Endothelial cell of hepatic sinusoid (primary cell): Measurements from ENCODE around the gene JMJD6.
"Not testable (repeated sequence)": the region's sequence is repeated elsewhere in the genome, so short reads cannot be mapped to it uniquely, and the experiment has no call there.

Source experiments
- in situ Hi-C: cut with HindIII; loops from 2 replicates; pipeline ENCODE4 v1.10.0; 2017; ENCODE audit warnings: low sequenced_read_pairs

The JMJD6 gene

DNA sequence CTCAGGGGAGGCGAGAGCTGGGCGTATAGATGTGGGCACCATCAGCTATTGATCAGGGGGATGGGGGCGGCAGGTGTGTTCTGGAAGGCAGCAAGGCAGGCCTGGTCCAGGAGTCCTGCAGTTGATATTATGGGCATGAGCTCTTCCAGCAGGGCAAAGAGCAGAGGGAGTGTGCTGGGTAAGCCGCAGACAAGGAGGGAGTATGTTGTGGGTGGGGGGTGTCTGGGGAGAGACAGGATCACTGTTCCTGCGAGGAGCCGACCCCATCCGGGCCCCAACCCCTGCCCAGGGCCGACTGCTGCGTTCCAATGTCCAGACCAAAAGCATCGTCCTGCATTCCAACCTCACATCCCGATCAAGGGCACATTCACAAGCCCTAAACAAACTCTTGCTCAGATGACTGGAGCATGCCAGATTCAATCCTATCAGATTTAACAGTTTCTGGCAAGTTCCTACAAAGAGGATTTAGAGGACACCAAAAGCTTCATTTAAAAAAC, 24.9 kb downstream of the JMJD6 start:
- in situ Hi-C loops: no loop called here

DNA sequence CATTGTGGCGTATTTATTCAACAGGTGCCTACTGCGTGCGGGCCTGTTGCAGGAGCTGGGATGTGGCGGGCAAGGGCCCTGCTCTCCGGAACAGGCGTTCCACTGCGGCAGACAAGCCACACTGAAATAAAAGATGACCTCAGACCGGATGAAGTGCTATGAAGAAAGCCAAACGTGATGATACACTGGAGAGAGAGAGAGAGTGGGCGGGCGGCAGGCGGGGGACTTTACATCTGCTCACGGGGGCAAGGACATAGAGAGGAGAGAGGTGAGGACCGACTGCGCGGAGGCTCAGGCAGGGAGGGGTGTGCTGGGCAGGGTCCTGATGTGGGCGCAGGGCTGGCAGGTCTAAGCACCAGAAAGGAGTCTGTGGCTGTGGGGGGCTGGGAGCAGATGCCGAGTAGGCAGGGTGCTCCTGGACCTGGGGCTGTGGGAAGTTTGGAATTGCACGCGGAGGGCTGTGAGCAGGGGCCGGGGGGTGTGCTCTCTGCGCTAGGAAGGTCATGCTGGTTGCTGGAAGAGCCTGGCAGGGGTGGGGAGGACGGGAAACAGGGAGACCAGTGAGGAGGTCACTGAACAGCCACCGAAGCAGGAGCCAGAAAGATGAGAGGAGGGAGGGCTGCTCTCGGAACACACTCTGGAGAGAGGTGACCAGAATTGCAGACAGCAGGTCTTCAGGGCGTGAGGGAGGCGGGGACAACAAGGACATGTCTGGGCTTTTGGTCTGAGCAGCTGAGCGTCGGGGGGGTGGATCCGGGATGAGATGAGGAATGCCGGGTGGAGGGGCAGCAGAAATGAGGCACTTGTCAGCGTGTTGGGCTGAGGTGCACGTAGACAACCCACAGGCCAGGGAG, 25.6 kb downstream of the JMJD6 start:
- in situ Hi-C loops: no loop called here

DNA sequence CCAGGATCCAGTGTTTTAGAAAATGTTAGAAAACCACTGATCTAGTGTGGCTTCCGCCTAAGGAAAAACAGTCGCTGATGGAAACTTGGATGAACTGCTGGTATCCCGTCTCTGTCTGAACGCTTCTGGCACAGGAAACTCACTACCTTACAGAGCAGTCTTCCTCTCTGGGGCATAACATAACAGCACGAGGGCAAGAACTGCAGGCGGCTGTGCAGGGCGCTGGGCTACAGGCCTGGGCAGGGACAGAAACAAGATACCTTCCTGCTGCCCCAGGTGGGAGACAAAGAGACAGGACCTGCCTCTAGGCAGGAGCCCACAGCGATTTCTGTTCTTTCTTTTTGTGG, 26.2 kb downstream of the JMJD6 start:
- in situ Hi-C loops: no loop called here

DNA sequence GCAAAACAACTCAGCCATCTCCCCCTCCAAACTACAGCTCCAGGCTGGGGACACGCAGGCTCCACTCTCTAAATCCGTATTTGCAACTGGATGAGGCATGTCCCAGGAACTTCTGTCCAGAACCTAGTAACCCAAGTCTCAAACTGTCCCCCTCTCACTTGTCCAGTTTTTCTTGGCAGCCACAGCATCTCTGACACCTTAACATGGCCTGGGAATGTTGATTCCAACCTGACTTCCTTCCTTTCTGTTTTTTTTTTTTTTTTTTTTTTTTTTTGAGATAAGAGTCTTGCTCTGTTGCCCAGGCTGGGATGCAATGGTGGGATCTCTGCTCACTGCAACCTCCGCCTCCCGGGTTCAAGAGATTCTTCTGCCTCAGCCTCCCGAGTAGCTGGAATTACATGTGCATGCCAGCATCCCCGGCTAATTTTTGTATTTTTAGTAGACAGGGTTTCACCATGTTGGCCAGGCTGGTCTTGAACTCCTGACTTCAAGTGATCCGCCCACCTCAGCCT, 27.9 kb downstream of the JMJD6 start:
- in situ Hi-C loops: not testable (repeated sequence)

DNA sequence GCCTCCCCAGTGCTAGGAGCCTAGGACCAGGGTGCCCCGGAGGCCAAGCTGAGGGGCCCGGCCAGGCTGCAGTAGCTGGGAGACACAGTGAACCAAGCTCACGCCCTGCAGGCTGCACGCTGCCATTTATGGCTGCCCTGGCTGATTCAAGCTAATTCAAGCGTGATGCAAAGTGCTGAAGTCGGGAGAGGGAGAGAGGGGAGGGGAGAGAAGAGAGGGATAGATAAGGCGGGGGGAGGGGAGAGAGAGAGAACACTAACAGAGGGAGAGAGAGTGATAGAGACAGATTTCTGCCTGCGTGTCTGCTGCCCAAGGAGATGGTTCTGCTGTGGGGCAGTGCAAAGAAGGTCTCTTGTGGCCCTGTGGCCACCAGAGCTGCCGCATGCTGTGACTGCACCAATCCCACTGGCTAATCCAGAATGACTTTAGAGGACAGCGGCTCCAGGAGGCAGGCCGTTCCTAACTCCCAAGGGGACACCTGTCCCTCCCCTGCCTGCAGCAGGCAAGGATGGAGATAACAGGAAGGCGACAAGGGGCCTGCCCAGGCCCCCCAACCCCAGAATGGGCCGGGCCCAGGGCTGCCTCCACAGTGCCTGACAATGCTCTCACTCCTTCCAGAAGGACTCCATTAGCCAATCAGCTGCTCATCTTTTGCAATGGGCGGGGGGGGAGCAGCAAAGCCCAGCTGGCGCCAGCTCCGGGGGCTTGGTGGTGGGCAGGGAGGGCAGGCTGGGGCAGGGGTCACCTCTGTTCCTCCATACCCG, 28.5 kb downstream of the JMJD6 start:
- in situ Hi-C loops: no loop called here

DNA sequence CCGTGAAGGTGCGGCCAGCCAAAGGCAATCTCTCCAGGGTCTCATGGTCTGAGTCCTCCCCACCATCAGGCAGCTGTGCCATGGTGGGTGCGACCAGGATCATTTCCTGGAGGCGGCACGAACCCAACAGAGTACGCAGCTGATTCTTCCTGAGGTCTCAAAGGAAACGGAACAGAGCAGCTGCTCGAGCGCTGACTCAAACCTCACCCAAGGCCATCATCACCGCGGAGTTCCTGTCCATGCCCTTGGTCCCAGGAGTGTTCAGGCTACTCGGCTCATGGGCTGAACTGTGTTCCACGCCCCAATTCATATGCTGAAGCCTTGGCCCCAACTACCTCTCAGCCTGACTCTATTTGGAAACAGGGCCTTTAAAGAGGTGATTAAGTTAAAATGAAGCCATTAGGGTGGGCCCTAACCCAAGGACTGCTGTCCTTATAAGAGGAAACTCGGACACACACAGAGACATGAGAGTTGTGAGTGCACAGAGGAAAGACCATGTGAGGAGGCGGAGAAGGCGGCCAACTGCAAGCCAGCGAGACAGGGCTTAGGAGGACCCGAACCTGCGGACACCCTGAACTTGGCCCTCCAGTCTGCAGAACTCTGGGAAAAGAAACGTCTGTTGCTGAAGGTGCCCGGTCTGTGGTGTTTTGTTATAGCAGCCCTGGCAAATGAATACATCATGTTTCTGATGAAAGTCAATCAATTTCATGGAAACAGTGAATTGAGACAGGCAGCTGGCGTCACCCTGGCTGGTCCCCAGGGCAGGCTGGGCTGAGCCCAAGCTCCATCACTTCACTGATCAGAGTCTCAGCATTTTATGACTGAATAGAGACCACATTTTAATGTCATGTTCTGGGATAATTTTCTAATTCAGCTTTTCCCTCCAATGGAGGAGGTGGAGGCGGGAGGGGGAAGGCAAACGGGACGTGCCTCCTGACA, 29.4 kb downstream of the JMJD6 start:
- in situ Hi-C loops: no loop called here

DNA sequence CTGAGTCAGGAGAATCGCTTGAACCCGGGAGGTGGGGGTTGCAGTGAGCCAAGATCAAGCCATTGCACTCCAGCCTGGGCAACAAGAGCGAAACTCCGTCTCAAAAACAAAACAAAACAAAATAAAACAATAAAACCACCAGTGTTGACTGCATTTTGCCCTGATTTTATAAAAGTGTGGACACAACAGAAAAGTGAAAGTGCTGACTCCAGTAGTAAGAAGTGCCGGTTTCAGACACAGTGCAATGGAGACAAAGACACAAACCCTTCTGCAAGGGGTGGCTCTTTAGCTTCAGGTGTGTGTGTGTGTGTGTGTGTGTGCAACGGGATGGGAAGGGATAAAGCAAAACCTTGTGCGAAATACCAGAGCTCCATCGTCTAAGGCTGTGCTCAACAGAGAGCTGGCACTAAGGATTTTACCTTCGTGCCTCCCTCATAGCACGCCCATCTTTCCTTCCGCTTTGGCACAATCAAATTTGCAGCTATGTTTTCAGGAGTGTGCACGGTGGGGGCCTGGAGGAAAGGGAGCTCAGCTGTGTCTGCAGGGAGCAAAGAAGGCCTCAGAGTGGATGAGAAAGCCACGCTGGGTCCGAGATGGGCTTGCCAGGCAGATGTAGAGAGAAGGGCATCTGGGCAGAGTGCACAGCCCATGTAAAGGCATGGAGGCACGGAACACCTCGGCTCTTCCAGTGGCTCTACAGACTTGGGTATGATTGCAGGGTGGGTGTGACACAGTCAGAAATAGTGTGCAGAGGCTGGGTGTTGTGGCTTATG, 31.2 kb downstream of the JMJD6 start:
- in situ Hi-C loops: no loop called here

DNA sequence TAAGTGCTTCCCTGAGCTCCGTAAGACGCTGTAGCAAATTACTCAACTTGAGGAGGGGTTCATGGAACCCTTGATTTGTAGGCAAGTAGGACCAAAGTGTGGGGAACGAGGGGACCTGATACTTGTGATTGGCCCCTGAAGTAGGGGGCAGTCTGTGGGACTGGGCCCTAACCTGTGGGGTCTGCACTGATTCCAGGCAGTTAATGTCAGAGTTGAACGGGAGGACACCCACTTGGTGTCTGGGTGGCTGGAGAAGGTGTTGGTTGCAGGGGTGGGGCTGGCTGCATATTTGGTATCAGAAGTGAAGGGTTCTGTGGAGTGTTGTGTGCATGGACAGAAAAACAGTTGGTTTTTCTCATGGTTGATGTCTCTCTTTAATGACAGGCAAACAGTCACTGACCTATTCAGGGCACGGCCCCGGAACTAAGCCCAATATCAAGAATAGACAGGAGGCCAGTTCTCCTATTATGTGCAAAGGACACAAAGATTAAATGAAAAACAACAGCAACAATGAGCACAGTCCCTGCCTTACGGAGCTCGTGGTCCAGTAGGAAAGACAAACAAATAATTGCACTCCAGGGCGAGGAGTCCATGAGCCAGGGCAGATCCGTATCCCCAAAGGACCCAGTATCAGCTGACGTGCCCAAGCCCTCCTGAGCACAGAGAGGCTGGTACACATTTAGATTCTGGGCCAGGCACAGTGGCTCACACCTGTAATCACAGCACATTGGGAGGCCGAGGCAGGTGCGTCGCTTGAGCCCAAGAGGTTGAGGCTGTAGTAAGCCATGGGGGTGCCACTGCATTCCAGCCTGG, 34.8 kb downstream of the JMJD6 start:
- in situ Hi-C loops: no loop called here

DNA sequence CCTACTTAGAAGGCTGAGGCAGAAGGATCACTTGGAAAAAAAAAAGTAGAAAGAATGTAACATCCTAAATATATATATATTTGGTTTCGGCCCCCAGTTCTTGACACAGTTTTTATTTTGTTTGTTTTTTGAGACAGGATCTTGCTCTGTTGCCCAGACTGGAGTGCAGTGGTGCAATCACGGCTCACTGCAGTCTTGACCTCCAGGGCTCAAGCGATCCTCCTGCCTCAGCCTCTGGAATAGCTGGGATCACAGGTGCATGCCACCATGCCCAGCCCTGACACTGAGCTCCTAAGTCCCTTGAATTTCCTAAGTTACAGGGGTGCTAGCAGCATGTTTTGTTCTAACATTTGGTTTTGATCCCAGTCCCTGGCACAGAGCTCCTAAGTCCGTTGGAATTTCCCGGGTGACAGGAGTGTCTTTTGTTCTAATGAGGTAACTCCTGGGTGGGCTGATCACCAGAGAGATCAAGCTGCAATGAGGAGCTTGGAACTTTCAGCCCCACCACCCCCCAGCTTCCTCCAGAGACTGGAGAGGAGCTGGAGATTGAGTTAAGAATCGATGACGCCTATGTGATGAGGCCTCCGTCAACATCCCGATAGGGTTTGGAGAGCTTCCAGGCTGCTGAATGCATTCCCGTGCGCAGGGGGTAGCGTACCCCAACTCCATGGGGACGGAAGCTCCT, 35.7 kb downstream of the JMJD6 start:
- in situ Hi-C loops: no loop called here

DNA sequence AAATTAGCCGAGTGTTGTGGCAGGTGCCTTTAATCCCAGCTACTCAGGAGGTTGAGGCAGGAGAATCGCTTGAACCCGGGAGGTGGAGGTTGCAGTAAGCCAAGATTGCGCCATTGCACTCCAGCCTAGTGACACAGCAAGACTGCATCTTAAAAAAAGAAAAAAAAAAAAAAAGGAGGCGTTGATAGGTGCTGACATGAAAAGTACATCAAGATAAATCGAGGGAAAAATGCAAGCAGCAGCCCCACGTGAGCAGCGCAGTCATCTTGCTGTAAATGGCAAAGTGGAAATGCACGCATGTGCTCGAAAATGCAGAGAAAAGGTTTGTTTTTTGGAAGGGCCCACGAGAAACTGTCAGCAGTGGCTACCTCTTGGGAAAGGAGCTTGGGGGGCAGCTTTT, 36.5 kb downstream of the JMJD6 start:
- in situ Hi-C loops: no loop called here

DNA sequence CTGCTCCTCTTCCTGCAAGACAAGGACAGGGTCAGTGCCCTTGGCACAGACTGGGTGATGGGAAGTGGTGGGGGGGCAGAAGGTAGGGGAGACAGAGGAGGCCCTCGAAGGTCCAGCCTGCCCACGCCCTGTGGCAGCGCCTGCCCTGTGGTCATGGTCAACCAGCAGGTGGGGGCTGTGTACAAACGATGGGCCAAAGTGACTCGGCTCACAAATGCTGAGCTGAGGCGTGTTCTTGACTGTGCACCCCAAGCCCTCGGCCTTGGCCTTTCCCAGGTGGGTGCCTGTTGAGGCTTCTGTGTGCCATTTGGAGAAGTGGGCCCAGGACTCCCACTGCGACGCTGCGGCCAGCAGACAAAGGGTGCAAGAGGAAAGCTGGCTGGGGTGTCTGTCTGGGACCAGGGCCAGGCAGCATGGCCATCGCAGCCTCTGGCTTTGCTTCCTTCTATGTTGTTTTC, 38.2 kb downstream of the JMJD6 start:
- in situ Hi-C loops: no loop called here

DNA sequence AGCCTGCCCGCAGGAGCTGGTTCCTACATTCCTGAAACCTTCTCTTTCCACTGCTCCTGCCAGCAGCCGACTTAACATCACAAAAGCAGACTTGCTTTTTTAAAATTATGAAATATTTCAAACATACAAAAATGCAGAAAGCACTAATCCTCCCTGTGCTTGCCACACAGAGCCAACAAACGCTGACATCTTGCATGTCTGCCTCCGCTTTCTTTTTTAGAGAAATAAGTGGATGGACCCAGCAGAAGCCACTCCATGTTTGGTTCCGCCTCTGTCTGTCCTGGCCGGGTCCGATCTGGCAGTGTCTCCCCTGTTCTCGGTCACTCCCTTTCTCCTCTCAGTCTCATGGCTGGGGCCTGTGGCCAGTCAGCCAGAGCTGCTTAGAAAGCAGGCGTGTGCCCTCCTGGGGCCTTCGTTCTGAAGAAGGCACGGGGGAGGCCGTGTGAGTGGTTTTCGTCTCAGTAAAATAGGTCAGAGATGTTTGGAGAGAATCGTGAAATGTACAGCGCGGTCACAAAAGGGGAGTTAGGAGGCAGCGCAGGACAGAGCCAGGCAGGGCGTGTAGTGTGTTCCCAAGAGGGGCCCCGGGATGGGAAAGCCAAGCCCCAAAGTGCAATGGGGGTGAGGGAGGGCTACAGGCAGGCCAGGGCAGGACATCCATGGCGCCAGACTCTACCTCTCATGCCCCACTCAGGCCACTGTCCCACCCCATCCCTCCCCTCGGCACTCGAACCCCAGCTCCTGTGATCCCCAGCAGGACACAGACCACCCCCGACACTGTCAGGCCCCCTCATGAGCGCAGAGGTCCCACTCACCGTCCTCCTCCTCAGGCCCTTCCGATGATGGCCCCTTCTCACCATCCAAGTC, 38.9 kb downstream of the JMJD6 start:
- in situ Hi-C loops: no loop called here

DNA sequence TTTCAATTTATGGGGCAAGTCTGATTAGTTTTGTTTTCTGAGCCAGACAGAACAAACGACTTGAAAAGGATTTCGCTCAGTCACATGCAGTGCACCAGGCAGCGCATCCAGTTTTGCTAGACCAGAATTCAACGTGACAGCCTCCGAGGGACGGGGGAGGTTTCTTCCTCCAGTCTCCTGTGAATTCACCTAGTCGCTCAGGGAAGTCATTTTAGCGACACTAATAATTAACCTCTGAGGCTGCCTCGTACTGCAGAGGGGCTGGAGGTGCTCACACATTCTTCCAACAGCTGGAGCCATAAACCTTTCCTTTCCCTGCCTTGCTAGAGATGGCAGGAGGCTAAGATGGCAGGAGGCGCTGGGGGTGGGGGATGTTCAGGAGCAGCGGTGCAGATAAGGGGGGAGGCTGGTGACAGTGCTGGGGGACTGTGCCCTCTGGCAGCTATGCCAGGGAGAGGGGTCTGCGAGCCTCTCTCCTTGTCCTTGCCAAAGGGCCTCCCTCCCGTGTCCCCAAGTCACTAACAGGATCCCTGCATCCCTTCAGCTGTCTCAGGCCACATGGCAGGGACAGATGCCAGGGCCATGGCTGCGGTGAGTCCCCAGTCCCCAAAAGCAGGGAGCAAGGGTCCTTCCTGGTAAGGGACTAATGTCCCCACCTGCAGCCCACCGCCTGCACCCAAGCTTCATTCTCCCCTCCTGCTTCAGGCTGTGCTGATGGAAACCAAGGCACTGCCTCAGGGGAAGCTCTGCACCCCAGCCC, 39.7 kb downstream of the JMJD6 start:
- in situ Hi-C loops: no loop called here

DNA sequence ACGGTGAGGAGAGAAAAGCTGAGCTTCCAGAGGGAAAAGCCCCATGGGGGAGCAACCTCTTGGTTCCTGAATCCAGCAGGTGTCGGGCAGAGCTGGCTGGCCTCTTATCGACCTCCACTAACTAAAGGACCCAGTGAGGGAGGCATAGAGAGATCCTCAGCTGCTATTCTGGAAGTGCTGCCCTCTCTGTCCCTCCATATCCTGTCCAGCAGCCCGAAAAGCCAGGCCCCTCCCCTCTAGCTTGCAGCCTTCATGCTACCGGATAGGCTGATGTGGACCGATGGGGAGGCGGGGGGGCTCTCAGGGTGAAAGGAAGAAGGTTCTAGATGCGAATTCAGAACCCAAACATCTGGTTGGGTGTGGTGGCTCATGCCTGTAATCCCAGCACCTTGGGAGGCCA, 40.6 kb downstream of the JMJD6 start:
- in situ Hi-C loops: no loop called here

DNA sequence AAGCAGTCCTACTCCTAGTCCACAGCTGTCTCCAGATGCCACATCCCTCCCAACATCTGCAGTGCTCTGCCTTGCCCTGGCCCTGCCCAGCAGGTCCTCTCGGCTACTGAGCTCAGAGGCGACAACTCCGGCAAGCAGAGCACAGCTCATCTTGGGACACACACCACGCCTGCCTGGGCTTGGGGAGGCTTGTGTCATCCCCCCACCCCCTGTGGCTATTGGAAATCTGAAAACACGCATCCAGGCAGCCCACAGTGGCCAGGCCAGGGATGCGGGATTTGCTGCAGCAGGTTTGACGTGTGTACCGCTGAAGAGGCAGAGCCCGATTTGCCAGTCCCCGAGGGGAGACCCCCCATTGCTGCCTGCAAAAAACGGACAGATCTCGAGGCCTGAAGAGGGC, 41.0 kb downstream of the JMJD6 start:
- in situ Hi-C loops: no loop called here

DNA sequence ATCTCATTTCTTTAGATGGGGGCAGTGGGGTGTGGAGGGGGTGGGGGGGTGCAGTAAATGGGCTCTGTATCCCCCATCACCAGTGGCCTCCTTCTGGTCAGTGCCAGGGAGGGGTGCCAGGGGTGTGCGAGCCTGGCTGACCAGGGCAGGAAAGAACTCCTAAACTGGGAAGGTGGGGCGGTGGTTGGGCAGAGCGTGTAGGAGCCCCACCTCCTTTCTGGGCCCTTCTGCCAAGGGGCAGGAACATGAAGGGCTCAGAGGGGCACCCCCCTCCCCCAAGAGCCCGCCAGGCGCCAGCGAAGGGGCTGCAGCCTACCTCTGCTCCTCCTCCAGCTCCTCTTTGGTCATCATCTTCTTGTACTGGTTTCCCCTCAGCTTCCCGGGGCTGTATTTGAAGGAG, 41.6 kb downstream of the JMJD6 start:
- in situ Hi-C loops: no loop called here
